ENCODE data around the gene ZBTB7A.
A peak's percentile ranks its signal among the peaks of the same experiment; 100 is the strongest.

Gene ZBTB7A

DNA sequence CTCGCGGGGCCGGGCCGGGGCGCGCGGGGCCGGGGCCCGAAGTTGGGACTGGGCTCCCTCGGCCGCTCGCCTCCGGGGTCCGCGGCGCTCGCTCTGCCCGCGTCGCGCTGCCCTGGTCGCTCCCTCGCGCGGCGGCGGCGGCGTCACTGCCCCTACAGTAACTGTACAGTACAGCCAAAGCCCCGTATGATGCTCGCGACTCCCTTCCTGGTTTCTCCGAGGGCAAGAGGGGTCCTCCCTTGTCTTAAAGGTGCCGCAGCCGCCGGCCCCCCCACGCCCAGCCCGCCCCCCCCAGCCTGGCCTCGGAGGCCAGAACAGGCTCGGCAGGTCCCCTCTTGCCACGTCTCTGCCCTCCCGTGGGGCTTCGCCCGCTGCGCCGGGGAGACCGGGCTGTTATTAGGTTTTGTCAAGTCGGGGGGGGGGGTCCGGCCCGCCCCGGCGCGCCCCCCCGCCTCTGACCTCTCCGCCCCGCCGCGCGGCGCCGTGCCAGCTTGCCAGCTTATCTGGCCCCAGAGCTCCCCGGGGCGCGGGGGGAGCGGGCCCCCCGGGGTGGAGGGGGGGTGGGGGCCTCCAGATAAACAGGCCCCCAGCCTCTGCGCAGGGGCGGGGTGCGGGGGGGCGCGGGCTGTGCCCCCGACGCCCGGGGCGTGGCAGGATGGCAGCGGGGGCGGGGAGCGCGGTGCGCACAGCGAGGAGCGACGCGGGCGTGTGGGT, at the start of gene ZBTB7A:
TSS of gene ZBTB7A (minus strand) at position 218 of the 714 bp plus-strand sequence. CDS start 11,667 bp downstream, outside the sequence.
- DNase-seq (ENCODE audit: low spot score): peak; percentile 82

GRCh38 chr19:4115818-4116385, 49.2 kb upstream of the ZBTB7A start:
- peak; percentile 10 for DNase-seq (ENCODE audit: low spot score)

DNA sequence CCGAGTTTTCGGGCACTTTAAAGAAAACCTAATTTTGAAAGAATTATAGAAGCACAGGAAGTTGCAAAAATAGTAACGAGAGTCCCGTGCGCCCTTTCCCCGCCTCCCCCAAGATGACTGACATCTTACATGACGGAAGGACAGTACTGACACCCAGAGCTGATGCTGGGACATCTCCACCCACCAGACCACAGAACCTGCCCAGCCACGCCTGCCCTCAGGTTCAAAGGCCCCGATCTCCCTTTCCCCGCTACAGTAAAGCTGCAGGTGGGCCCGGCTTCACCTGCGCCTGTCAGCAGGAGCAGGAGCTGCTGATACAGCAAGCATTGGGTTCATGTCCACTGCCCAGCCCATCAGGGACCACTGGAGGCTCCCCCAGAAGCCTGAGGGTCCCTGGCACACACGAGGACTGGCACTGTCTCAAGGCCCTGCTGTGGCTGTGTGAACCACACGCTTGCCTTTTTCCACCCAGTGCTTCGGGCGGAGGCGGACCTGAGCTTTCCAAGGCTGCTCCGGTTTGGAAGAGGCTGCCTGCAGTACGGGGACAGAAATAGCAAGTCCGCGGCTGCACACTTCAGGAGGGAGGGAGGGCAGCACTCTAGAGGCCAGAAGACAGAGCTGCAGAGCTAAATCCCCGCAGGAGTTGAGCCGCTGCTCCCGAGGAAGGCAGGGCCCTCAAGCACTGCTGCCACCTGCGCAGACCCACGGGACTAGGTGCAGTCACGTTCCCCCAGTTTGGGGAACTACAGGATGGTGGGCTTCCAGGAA, 48.5 kb upstream of the ZBTB7A start:
- DNase-seq (ENCODE audit: low spot score): peak; percentile 68

DNA sequence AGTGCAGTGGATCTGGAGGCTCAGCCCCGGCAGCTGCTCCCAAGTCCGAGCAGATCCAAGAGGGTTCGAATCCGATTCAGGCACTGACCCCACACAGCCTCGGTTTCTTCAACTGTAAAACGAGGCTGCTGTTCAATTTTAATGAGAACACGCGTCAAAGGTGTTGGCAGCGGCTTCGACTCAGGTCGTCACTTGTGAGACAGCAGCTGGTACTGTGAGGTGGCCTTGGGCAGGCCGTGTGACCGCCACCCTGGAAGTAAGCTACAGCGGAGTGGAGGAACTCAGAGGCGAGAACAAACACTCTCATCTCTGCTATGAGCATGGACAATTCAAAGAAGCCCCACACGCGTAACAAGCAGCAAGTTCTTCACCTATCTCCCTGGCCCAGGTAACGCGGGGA, 47.5 kb upstream of the ZBTB7A start:
- no peak for DNase-seq (ENCODE audit: low spot score)

- no peak for DNase-seq (ENCODE audit: low spot score)
Measured at GRCh38 chr19:4113398-4114088, 46.8 kb upstream of the ZBTB7A start.

DNA sequence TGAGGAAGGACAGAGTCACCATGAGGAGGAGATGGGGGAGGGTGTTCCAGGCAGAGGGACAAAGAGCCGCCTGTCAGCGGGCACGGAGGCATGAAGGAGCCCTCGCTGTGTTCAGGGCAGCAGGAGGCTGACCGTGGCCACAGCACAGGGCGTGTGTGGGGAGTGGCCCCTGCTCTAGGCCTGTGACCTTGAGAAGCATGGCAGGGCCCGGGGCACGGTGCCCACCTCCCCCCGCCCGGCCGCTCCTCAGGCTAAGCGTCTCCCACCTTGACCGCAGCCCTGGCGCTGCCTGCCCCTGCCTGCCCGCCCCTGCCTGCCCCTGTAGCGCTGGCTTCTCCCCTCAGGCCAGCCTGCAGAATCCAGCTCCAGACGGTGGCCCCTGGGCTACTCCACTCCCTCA, 45.7 kb upstream of the ZBTB7A start:
- no peak for DNase-seq (ENCODE audit: low spot score)

- DNase-seq (ENCODE audit: low spot score): no peak
Measured at GRCh38 chr19:4109626-4109945, 42.9 kb upstream of the ZBTB7A start.

GRCh38 chr19:4108767-4109625, 42.3 kb upstream of the ZBTB7A start:
- DNase-seq (ENCODE audit: low spot score): peak; percentile 72

- no peak for DNase-seq (ENCODE audit: low spot score)
Measured at GRCh38 chr19:4103080-4103433, 36.4 kb upstream of the ZBTB7A start.

GRCh38 chr19:4102339-4103079, 35.8 kb upstream of the ZBTB7A start:
- no peak for DNase-seq (ENCODE audit: low spot score)

DNA sequence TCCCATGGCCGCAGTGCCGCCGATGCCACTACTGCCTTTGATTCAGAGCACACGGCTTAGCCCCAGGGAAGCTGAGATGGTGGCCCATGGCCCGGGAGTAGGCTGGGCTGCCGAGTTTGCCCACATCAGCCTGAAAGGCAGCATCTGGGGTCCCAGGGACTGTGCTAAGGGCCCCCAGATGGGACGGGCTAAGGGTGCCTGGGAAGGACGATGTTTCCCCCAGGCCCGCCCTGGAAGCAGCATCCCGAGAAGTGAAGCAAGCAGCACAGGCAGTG, 34.7 kb upstream of the ZBTB7A start:
- DNase-seq (ENCODE audit: low spot score): no peak

- DNase-seq (ENCODE audit: low spot score): no peak
Measured at GRCh38 chr19:4100647-4101495, 34.2 kb upstream of the ZBTB7A start.

DNA sequence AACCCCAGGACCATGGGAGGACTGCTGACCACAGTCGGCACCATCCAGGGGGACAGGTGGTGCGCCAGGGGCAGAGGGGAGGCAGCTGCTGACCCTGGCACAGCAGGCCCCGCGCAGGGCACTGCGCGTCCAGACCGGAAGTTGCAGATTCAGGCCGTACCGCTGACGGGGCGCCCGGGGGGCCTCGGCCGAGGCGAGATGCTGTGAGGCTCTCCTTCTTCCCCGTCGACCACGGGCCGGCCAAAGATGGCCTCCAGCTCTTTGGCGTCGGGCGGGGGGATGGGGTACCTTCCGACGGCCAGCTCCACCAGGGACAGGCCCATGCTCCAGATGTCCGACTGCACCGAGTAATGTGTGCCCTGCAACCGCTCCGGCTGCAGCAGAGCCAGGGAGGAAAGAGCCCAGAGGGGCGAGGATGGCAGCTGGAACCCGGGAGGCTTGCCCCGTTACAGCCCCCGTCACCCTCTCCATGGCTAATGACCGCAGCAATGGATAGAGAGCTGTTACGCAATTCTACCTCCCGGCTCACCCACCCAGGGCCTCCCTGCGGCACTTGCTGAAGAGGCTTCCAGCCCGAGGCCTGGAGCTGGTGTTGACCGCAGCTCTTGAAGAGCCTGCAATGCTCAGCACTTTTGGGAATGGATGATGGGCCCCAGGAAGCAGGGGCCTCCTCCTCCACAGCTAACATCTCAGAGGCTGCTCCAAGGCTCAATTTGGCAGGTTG, 32.5 kb upstream of the ZBTB7A start:
- no peak for DNase-seq (ENCODE audit: low spot score)

GRCh38 chr19:4098493-4098892, 31.8 kb upstream of the ZBTB7A start:
- no peak for DNase-seq (ENCODE audit: low spot score)

GRCh38 chr19:4097501-4097900, 30.8 kb upstream of the ZBTB7A start:
- DNase-seq (ENCODE audit: low spot score): no peak

DNA sequence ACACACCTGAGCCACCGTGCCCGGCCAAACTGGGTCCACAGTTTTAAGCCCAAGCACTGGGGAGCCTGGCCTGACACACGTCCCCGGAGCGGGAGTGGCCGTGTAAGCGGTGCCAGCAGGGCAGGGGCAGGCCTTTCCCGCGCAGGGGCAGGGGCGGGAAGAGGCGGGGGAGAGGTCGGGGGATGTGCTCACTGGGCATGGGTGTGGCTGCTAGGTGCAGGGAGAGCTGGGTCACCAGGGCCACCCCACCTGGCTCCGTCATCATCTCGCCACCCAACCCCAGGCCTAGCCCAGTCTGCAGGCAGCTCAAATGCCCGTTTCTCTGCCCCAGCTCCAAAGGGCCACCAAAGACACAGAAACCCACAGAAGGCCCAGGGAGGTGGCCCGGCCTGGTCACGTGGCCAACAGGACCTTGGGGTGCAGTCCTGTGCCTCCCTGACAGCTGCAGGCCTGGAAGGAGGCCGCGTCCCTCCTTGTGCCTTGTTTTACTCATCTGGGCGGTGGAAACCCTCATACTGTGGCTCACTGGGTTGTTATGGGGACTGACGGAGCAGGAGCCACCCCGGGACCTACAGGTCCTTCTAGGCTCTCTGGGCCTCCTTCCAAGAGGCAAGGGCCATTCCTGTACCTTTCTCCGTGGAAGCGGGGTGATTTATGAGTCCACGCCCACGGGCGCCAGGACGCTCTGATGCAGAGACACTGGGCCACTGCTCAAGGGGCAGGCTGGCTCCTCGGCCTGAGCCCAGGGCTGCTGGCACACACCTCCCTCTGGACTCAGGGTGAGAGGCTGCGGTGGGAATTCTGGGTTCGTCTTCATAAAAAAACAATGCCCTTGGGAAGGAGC, 29.6 kb upstream of the ZBTB7A start:
- no peak for DNase-seq (ENCODE audit: low spot score)

GRCh38 chr19:4095488-4095844, 28.8 kb upstream of the ZBTB7A start:
- no peak for DNase-seq (ENCODE audit: low spot score)

DNA sequence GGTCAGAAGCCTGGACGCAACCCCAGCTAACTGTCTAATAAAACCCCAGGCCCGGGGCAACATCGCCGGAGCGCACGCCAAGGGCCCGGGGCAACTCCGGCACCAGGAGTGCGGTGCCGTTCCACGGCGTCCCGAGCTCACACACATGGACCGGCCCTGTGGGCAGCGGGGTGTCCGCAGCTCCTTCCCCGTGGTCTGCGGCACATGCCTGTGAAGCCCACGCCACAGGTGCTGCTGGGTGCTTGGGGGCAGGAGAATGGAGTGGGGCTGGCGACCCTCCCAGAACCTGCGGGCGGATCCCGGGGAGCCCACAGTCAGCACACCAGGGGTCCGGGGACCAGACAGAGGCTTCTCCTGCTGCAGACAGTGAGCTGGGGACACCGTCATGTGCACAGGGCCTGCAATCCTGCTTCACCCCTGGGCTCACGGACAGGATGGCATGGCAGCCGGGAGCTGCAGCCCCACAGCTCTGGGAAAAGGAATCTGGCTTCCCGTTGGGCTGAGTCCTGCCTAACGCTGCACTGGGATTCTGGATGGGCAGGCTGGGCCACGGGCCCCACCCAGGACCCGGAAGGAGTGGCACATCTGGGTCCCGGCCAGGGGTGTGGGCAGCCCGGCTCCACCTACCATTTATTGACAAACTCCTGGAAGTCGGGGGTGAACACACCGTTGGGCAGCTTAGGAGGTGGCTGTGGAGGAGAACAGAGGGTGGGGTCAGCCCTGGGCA, 28.2 kb upstream of the ZBTB7A start:
- no peak for DNase-seq (ENCODE audit: low spot score)

All from CD4-positive, alpha-beta T cell treated with Interleukin-15 for 4 hours (primary cell).